ENCODE measurements around the gene RGS7.
A peak's percentile ranks its signal among the peaks of the same experiment; 100 is the strongest.
"Not testable (repeated sequence)": the region's sequence is repeated elsewhere in the genome, so short reads cannot be mapped to it uniquely, and the experiment has no call there.

Gene RGS7

DNA sequence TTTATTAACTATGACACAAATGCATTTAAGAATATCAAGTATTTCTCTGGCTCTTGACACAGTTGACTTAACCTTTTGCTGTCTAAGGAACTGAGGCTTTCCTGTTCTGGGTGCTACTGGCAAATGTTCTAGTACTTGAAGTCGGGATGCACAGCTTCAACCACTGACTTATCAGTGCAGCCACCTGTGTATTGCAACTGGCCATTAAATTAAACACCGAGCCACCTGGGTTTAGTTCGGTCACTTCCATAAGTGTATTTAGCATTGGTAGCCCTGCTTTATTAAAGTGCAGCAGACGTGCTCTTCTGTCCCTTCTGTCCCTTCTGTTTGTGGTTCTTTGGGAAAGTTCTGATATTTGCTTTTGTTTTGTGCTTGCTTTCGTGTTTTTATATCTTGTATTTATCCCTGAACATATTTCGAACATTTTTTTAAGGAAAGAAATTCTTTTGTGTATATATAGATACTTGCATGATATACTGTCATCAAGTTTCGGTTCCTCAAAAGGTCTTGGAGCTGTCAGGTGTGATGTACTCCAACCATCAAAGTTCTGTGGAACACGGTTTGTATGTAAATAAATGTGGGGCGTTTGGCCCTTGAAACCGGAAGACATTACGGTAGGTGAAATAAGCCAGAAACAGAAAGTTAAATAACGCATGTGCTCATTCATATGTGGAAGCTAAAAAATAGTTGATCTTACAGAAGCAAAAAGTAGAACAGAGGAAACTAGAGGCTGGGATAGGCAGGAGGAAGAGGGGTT lies 447.1 kb downstream of the RGS7 start:
- DNase-seq (ENCODE audit: low spot score), result peak; percentile 47

DNA sequence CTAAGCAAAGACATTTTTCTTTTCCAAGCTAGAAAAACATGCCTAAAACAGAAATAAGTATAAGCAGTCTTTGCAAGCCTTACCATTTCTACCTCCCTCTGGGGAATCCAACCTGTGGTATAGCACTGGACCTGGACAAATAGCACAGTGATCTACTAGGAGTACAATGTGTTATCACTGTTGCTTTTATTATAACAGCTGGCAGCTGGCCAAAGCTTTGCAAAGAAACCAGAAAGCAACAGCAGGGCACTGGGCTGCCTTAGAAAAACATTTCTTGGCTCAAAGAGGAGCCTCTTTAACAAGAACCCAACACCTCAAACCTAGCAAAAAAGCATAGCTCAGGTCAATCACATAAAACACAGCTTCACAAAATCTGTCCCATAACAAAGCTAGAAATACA lies 450.5 kb downstream of the RGS7 start:
- no peak for DNase-seq (ENCODE audit: low spot score)

DNA sequence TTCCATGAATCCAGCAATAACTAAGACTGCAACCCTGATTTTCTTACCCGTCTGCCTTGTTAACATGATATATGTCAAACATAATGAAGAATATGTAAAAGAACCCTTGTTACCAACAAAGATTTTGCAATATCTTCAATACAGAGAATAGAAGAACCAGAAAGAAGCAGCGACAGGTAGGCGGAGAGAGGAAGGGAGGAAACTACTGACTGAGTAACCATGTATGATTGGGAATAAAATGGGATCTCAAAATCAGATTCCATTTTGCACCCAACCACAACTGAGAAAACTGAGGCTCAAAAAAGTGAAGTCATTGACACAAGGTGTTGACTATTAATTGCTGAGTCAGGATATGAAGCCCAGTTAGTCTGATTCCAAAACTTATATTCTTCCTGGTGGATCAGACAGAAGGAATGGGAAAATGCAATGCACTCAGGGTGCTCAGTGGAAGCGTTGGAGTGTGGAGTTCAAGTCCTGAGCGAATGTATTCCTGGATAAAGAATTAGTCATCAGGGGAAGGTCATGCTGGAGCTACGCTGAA lies 451.7 kb downstream of the RGS7 start:
- no peak for DNase-seq (ENCODE audit: low spot score)

DNA sequence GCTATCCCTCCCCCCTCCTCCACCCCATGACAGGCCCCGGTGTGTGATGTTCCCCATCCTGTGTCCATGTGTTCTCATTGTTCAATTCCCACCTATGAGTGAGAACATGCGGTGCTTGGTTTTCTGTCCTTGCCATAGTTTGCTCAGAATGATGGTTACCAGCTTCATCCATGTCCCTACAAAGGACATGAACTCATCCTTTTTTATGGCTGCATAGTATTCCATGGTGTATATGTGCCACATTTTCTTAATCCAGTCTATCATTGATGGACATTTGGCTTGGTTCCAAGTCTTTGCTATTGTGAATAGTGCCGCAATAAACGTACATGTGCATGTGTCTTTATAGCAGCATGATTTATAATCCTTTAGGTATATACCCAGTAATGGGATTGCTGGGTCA lies 461.6 kb downstream of the RGS7 start:
- not testable (repeated sequence) for DNase-seq (ENCODE audit: low spot score)

GRCh38 chr1:240888787-240889048 lies 468.3 kb downstream of the RGS7 start:
- no peak for DNase-seq (ENCODE audit: low spot score)

GRCh38 chr1:240888039-240888786 lies 468.8 kb downstream of the RGS7 start:
- DNase-seq (ENCODE audit: low spot score), result peak; percentile 59

GRCh38 chr1:240883490-240883889 lies 473.5 kb downstream of the RGS7 start:
- no peak for DNase-seq (ENCODE audit: low spot score)

GRCh38 chr1:240882656-240883308 lies 474.2 kb downstream of the RGS7 start:
- not testable (repeated sequence) for DNase-seq (ENCODE audit: low spot score)

- DNase-seq (ENCODE audit: low spot score), result no peak
Observed at GRCh38 chr1:240878631-240879030, 478.4 kb downstream of the RGS7 start.

GRCh38 chr1:240877605-240878004 lies 479.4 kb downstream of the RGS7 start:
- no peak for DNase-seq (ENCODE audit: low spot score)

- no peak for DNase-seq (ENCODE audit: low spot score)
Observed at GRCh38 chr1:240876071-240876470, 480.9 kb downstream of the RGS7 start.

GRCh38 chr1:240869071-240869470 lies 487.9 kb downstream of the RGS7 start:
- DNase-seq (ENCODE audit: low spot score), result no peak

GRCh38 chr1:240866724-240867123 lies 490.3 kb downstream of the RGS7 start:
- no peak for DNase-seq (ENCODE audit: low spot score)

- DNase-seq (ENCODE audit: low spot score), result no peak
Observed at GRCh38 chr1:240860023-240860422, 497.0 kb downstream of the RGS7 start.

- no peak for DNase-seq (ENCODE audit: low spot score)
Observed at GRCh38 chr1:240854367-240854766, 502.6 kb downstream of the RGS7 start.

GRCh38 chr1:240847325-240847724 lies 509.7 kb downstream of the RGS7 start:
- DNase-seq (ENCODE audit: low spot score), result no peak

- DNase-seq (ENCODE audit: low spot score), result no peak
Observed at GRCh38 chr1:240844486-240844885, 512.5 kb downstream of the RGS7 start.

DNA sequence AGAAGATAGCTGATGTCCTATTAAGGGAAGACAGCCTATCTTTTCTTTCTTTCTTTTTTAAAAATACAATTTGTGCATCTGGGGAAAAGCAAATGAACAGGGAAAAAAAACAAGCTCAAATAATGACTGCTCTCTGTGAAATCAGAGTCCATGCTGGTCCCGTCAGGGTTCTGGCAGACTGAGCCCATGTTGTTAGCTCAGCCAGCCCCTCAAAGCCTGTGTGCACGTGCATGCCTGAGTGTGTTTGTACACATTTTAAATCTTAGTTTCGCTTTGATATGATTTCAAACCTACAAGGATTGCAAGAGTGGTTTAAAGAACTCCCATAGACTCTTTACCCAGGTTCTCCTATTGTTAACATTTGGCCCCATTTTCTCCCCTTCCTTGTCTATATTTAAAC lies 513.2 kb downstream of the RGS7 start:
- no peak for DNase-seq (ENCODE audit: low spot score)

DNA sequence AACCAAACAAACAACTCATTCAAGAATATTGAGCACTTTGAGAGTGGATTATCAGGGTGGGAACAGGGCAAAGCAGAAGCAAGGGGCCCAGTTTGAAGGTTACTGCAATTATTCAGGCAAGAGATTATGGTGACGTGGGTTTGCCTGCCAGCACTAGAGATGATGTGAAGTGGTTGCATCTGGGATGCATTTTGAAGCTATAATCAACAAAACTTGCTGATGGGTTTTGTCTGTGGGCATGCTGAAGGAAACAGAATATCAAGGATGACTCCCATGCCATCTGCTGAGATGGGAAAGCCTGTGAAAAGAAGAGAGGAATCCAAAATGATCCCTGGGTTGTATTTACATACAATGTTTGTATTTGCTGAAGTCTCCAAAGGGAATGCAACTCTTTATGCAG lies 520.7 kb downstream of the RGS7 start:
- DNase-seq (ENCODE audit: low spot score), result no peak

DNA sequence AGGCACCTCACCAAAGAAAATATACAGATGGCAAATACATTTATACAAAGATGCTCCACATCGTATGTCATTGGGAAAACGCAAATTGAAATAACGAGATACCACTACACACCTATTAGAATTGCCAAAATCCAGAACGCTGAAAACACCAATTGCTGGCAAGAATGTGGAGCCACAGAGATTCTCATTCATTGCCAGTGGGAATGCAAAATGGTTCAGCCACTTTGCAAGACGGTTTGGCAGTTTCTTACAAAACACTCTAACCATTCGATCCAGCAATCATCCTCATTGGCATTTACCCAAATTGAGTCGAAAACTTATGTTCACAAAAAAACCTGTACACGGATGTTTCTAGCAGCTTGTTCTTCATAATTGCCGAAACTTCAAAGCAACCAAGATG lies 521.7 kb downstream of the RGS7 start:
- no peak for DNase-seq (ENCODE audit: low spot score)

DNA sequence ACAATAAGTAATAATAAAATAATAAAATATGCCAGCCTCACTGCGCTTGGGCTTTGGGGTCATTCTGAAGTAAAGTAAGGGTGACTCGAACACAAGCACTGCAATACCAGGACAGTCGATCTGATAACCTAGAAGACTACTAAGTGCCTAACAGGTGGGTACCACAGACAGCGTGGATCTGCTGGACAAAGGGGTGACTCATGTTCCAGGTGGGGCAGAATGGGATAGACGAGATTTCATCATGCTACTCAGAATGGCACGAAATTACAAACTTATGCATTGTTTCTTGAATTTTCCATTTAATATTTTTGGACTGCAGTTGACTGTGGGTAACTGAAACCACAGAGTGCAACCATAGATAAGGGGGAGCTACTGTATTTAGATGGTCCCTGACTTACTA lies 523.9 kb downstream of the RGS7 start:
- DNase-seq (ENCODE audit: low spot score), result no peak

DNA sequence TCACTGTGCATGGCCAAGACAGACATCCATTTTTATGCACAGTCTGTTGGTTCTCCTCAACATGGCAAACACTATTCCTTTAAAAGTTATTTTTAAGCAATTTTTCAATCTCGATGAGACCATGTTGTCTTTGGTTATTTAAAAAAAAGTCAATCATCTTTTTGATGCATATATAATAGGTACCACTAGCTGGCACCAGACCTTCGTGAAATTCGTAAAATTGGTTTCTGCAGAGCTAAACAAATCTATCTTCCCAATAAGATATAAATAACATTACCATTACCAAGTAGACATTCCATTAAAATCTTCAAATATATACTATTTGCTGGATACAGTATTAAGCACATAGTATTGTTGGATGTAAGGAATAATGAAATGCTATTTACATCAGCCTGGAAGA lies 525.1 kb downstream of the RGS7 start:
- DNase-seq (ENCODE audit: low spot score), result no peak

- DNase-seq (ENCODE audit: low spot score), result no peak
Observed at GRCh38 chr1:240831191-240831631, 525.8 kb downstream of the RGS7 start.
